Measurements from ENCODE around the gene SPATA46. TPM values are rescaled to one million over a fixed set of nuclear protein-coding genes. Genes with fewer than 3 reads are reported as not detected.
A peak's percentile ranks its signal among the peaks of the same experiment; 100 is the strongest.

The SPATA46 gene
- total RNA-seq, 4 donors from 2014 or later, result not detected

GRCh38 chr1:162397943-162398560, 21.4 kb upstream of the SPATA46 start:
- H3K36me3 ChIP-seq, result no peaks in the 10 kb centered on the region
- intact Hi-C loops (cut with DNase I), result no loop called here
- no peaks in the 10 kb centered on the region for H3K4me1 ChIP-seq
- no peak overlapping the region for H3K27ac ChIP-seq
- no peak for DNase-seq
- no peak for TF ChIP-seq CTCF (IDR thresholded peaks at IDR 0.05)
- TF ChIP-seq POLR2A (IDR thresholded peaks at IDR 0.05), result no peak
- no peaks in the 10 kb centered on the region for H3K9me3 ChIP-seq
- WGBS, 2 donors, result 59 to 63% methylated on average over 3 of the region's 3 CpGs
- H3K4me3 ChIP-seq (replicated peaks in 1 of 3), result no peak overlapping the region
- no peaks in the 10 kb centered on the region for H3K27me3 ChIP-seq

GRCh38 chr1:162397039-162397448, 20.4 kb upstream of the SPATA46 start:
- intact Hi-C loops (cut with DNase I), result no loop called here
- DNase-seq, result no peak
- WGBS, 2 donors, result 86 to 89% methylated on average over 3 of the region's 3 CpGs
- Histone ChIP-seq H3K36me3 (no peaks in the 10 kb centered on the region), H3K9me3 (no peaks in the 10 kb centered on the region), H3K27me3 (no peaks in the 10 kb centered on the region), H3K4me3 (replicated peaks in 1 of 3) (no peak overlapping the region), H3K4me1 (no peaks in the 10 kb centered on the region), H3K27ac (no peak overlapping the region)
- no peak for TF ChIP-seq POLR2A (IDR thresholded peaks at IDR 0.05)
- no peak for TF ChIP-seq CTCF (IDR thresholded peaks at IDR 0.05)

- no peak for DNase-seq
- H3K9me3 ChIP-seq, result no peaks in the 10 kb centered on the region
- H3K36me3 ChIP-seq, result no peaks in the 10 kb centered on the region
- no peaks in the 10 kb centered on the region for H3K4me1 ChIP-seq
- no peak for TF ChIP-seq CTCF (IDR thresholded peaks at IDR 0.05)
- no peak for TF ChIP-seq POLR2A (IDR thresholded peaks at IDR 0.05)
- H3K4me3 ChIP-seq (replicated peaks in 1 of 3), result no peak overlapping the region
- H3K27me3 ChIP-seq, result no peaks in the 10 kb centered on the region
- WGBS, 2 donors, result 79 to 83% methylated on average over 3 of the region's 3 CpGs
- H3K27ac ChIP-seq, result no peak overlapping the region
- intact Hi-C loops (cut with DNase I), result no loop called here
These were observed 19.7 kb upstream of the SPATA46 start for GRCh38 chr1:162396201-162396906.

GRCh38 chr1:162391790-162392563, 15.3 kb upstream of the SPATA46 start:
- intact Hi-C loops (cut with DNase I), result loop anchor here (5.0 kb wide), 1 partner anchor 335 kb away; no protein-coding TSS in a partner anchor
- TF ChIP-seq CTCF (IDR thresholded peaks at IDR 0.05) (peak; percentile 50 to 88 (median 67)), POLR2A (IDR thresholded peaks at IDR 0.05) (no peak)
- Histone ChIP-seq H3K27ac (no peak overlapping the region), H3K27me3 (no peaks in the 10 kb centered on the region), H3K9me3 (no peaks in the 10 kb centered on the region), H3K4me1 (no peaks in the 10 kb centered on the region), H3K36me3 (no peaks in the 10 kb centered on the region), H3K4me3 (replicated peaks in 1 of 3) (no peak overlapping the region)
- DNase-seq, result peak; percentile 19 to 44
- 22 to 26% methylated on average over 4 of the region's 4 CpGs for WGBS, 2 donors
